HepG2 (cell line): ENCODE results near the gene CFAP46. TPM values are rescaled to one million over a fixed set of nuclear protein-coding genes. Genes with fewer than 3 reads are reported as not detected.

Source experiments
- ATAC-seq: fragments of 200-7000 bp; cut with Tn5 transposase; 3 replicates; pipeline ENCODE4 v1.9.1; 2020; ENCODE audit warnings: mild to moderate bottlenecking, moderate library complexity
- BruUV-seq: library from RNA; stranded (reverse); fragments of 400-500 nt; replicated peaks from 2 replicates; lab custom pipeline; 2021; lab: Mats Ljungman, UMichigan
- CTCF ChIA-PET: fragments of 300-600 bp; formaldehyde crosslinking; extraction: SDS; loops from one replicate; lab custom pipeline; 2021; ENCODE audit warnings: low total read pairs, inconsistent platforms, low intra/inter-chr PET ratio; lab: Yijun Ruan, JAX
- POLR2A ChIA-PET: fragments of 350-600 bp; sonication (Branson Sonifier 250); formaldehyde crosslinking; loops from one replicate; lab custom pipeline; 2020; ENCODE audit warnings: antibody characterized with exemption, inconsistent platforms; lab: Yijun Ruan, JAX
- DNase-seq: peaks from one replicate; pipeline ENCODE4 v3.0.0-alpha.2; 2015; ENCODE audit warnings: low spot score
- FAIRE-seq: peaks from 3 replicates; lab custom pipeline; 2011; peaks lifted over from hg19 to GRCh38; lab: Jason Lieb, UNC
- H2AFZ ChIP-seq: one replicate; pipeline ENCODE4 v1.6.1; 2011; ENCODE audit warnings: low read length, inconsistent platforms
- H3K27ac ChIP-seq: fragments of 300-600 bp; 3 replicates; pipeline ENCODE4 v1.8.0; 2011; ENCODE audit warnings: mixed run types, mild to moderate bottlenecking, mixed read lengths, low read length, inconsistent platforms; ENCODE audit not compliant: insufficient read depth; ENCODE audit errors: extremely low read length
- H3K27me3 ChIP-seq, 2 experiments: fragments of 200-600 bp in 1 of 2; 2 replicates in 1 of 2; 3 replicates in 1 of 2; pipeline versions ENCODE4 v1.6.0 to v1.8.0; 2011; ENCODE audit warnings: low read length in 2 of 2, mild to moderate bottlenecking in 2 of 2, moderate library complexity in 2 of 2, inconsistent platforms in 1 of 2; ENCODE audit not compliant: insufficient read depth in 2 of 2, control insufficient read depth in 1 of 2
- H3K36me3 ChIP-seq, 2 experiments: fragments of 200-600 bp in 1 of 2; replicated peaks in 1 of 2; 2 replicates in 1 of 2; 3 replicates in 1 of 2; pipeline versions ENCODE4 v1.5.1 to v1.8.0; 2011; ENCODE audit warnings: low read length in 2 of 2, inconsistent platforms in 1 of 2; ENCODE audit not compliant: insufficient read depth in 2 of 2, control insufficient read depth in 1 of 2
- H3K4me1 ChIP-seq: 2 replicates; pipeline ENCODE4 v1.5.1; 2012; ENCODE audit warnings: low read length, inconsistent platforms; ENCODE audit not compliant: insufficient read depth
- H3K4me2 ChIP-seq: 2 replicates; pipeline ENCODE4 v1.6.0; 2011; ENCODE audit warnings: low read depth, low read length, inconsistent platforms
- H3K4me3 ChIP-seq, 3 experiments: fragments of 200-600 bp in 1 of 3; sonication (generic), shearing (Covaris generic) in 1 of 3; replicated peaks in 1 of 3; 2 replicates each; pipeline ENCODE4 v1.5.1; 2011 to 2016; ENCODE audit warnings: low read length in 3 of 3, inconsistent platforms in 2 of 3, low read depth in 2 of 3, mild to moderate bottlenecking in 2 of 3, control low read depth in 1 of 3, mixed read lengths in 1 of 3; ENCODE audit not compliant: insufficient read depth in 1 of 3
- H3K79me2 ChIP-seq: one replicate; pipeline ENCODE4 v1.6.1; 2011; ENCODE audit warnings: low read length, inconsistent platforms; ENCODE audit not compliant: insufficient read depth
- H3K9ac ChIP-seq: 2 replicates; pipeline ENCODE4 v1.6.0; 2011; ENCODE audit warnings: mild to moderate bottlenecking, low read depth, low read length, inconsistent platforms; ENCODE audit not compliant: insufficient read depth
- H3K9me3 ChIP-seq: 2 replicates; pipeline ENCODE4 v1.5.1; 2012; ENCODE audit warnings: mild to moderate bottlenecking, low read length
- H4K20me1 ChIP-seq: 2 replicates; pipeline ENCODE4 v1.6.0; 2011; ENCODE audit warnings: inconsistent platforms, mild to moderate bottlenecking, low read length, moderate library complexity; ENCODE audit not compliant: insufficient read depth
- RFX1 ChIP-seq: fragments of 450-650 bp; IDR thresholded peaks from 2 replicates; pipeline ENCODE4 v1.6.1; 2017
- YY1 ChIP-seq: IDR thresholded peaks from 2 replicates; pipeline ENCODE4 v1.6.1; 2011; ENCODE audit warnings: low read length, low read depth, moderate library complexity, mild to moderate bottlenecking; ENCODE audit not compliant: insufficient read depth, insufficient replicate concordance
- ZBTB1 ChIP-seq: sonication (generic); formaldehyde crosslinking; IDR thresholded peaks from 2 replicates; pipeline ENCODE4 v1.4.0; 2020; ENCODE audit warnings: missing genetic modification reagents, borderline replicate concordance
- ZNF282 ChIP-seq: fragments of 450-650 bp; IDR thresholded peaks from 2 replicates; pipeline ENCODE4 v1.6.1; 2018; ENCODE audit not compliant: partially characterized antibody
- WGBS: methylation state at CpG from one replicate; pipeline ENCODE4 v1.1.6; 2017; ENCODE audit warnings: low lambda C conversion rate; 5-methylcytosine and 5-hydroxymethylcytosine counted together
- in situ Hi-C: cut with HindIII; loops from 2 replicates; pipeline ENCODE4 v1.10.0; 2017; ENCODE audit warnings: low pct_unique_long_range_greater_than_20kb; ENCODE audit not compliant: extremely low pct_ligation_motif_present
- intact Hi-C: fragments of 100-400 bp; cut with micrococcal nuclease; formaldehyde crosslinking; loops from one replicate; pipeline ENCODE4 v1.10.0; 2022; ENCODE audit not compliant: unreplicated experiment
- polyA plus RNA-seq, 8 experiments: library from polyadenylated mRNA; depleted of rRNA in 3 of 8; stranded (reverse) in 7 of 8; unstranded in 1 of 8; fragments of >200 nt; fragmentation: Illumina TruSeq in 4 of 8; extraction: Trizol in 4 of 8; gene quantifications; 2 replicates each; pipeline versions ENCODE4 v1.2.1 to v1.2.3, GENCODE V29; 2011 to 2016; ENCODE audit warnings: low read depth in 4 of 8, missing spikeins in 1 of 8, mixed read lengths in 1 of 8; ENCODE audit not compliant: insufficient read depth in 1 of 8
- total RNA-seq, 5 experiments: library from RNA; depleted of rRNA; stranded (reverse); fragments of >200 nt; fragmentation: Illumina TruSeq; extraction: Trizol; gene quantifications; 2 replicates each; pipeline ENCODE4 v1.2.3, GENCODE V29; 2016; ENCODE audit warnings: low read depth in 1 of 5
- TF ChIP-seq, protein P1 (sequence below): sonication (generic); formaldehyde crosslinking; IDR thresholded peaks from 2 replicates; pipeline ENCODE4 v1.4.0; 2020; ENCODE audit warnings: mild to moderate bottlenecking, missing genetic modification reagents, borderline replicate concordance
- TF ChIP-seq, protein P2 (sequence below): sonication (generic); IDR thresholded peaks from 2 replicates; pipeline ENCODE4 v1.6.1; 2016; ENCODE audit warnings: low read depth, borderline replicate concordance
- TF ChIP-seq, protein P3 (sequence below), 2 experiments: sonication (generic) in 1 of 2; formaldehyde crosslinking in 1 of 2; IDR thresholded peaks; 2 replicates each; pipeline versions ENCODE4 v1.4.0 to v1.6.1; 2016 to 2020; ENCODE audit warnings: borderline replicate concordance in 1 of 2, low read depth in 1 of 2, mild to moderate bottlenecking in 1 of 2, missing genetic modification reagents in 1 of 2
- TF ChIP-seq, protein P4 (sequence below): fragments of 450-650 bp; IDR thresholded peaks from 2 replicates; pipeline ENCODE4 v1.6.1; 2016

CFAP46 gene
- total and polyA plus RNA-seq, 2 of the 13 experiments (the other 11 are each of a cell fraction or from before 2014, with no cell fraction given), result 0.24 to 0.84 TPM

DNA sequence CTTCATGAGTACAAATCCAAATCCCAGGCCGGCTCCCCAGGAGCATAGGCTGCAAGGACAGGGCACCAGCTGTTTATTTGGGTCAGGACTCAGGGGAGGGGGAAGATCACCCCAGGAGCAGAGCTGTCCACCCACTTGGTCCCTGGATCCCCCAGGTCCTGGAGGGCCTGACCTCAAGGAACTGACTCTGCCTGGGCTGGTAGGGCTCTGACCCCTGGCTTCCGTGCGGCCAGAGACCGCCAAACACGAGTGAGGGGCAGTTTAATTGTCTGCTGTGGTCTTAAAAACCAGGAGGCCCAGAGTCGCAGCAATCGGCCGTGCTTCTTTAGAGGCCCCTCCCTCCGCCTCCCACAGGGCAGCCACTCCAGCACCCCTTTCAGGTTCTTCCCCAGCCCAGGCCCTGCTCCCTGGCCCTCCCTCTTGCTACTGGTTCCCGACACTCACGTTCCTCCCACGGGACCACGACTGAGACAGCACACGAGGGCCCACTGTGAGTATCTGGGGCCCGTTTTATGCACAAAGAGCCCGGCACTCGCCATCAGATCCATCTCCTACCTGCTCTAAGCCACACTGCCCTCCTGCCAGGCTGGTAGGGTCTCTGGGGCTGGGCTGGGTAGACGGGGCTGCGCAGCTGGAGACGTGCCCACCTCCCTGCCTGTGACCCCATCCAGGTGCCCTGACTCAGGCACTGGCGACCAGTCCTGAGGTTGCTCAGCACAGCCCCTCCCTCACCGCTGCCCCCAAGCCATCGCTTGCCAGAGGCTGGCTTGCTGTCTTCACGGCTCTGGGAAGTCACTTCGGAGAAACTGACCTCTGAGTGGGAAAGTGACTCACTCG is 30.0 kb upstream of the CFAP46 start (continued):
- TF ChIP-seq, protein P1, sequence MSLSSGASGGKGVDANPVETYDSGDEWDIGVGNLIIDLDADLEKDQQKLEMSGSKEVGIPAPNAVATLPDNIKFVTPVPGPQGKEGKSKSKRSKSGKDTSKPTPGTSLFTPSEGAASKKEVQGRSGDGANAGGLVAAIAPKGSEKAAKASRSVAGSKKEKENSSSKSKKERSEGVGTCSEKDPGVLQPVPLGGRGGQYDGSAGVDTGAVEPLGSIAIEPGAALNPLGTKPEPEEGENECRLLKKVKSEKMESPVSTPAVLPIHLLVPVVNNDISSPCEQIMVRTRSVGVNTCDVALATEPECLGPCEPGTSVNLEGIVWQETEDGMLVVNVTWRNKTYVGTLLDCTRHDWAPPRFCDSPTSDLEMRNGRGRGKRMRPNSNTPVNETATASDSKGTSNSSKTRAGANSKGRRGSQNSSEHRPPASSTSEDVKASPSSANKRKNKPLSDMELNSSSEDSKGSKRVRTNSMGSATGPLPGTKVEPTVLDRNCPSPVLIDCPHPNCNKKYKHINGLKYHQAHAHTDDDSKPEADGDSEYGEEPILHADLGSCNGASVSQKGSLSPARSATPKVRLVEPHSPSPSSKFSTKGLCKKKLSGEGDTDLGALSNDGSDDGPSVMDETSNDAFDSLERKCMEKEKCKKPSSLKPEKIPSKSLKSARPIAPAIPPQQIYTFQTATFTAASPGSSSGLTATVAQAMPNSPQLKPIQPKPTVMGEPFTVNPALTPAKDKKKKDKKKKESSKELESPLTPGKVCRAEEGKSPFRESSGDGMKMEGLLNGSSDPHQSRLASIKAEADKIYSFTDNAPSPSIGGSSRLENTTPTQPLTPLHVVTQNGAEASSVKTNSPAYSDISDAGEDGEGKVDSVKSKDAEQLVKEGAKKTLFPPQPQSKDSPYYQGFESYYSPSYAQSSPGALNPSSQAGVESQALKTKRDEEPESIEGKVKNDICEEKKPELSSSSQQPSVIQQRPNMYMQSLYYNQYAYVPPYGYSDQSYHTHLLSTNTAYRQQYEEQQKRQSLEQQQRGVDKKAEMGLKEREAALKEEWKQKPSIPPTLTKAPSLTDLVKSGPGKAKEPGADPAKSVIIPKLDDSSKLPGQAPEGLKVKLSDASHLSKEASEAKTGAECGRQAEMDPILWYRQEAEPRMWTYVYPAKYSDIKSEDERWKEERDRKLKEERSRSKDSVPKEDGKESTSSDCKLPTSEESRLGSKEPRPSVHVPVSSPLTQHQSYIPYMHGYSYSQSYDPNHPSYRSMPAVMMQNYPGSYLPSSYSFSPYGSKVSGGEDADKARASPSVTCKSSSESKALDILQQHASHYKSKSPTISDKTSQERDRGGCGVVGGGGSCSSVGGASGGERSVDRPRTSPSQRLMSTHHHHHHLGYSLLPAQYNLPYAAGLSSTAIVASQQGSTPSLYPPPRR, result no peak
- TF ChIP-seq, protein P2, sequence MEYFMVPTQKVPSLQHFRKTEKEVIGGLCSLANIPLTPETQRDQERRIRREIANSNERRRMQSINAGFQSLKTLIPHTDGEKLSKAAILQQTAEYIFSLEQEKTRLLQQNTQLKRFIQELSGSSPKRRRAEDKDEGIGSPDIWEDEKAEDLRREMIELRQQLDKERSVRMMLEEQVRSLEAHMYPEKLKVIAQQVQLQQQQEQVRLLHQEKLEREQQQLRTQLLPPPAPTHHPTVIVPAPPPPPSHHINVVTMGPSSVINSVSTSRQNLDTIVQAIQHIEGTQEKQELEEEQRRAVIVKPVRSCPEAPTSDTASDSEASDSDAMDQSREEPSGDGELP, result no peak
- no peak for TF ChIP-seq ZBTB1 (CRISPR knock-in tag)

DNA sequence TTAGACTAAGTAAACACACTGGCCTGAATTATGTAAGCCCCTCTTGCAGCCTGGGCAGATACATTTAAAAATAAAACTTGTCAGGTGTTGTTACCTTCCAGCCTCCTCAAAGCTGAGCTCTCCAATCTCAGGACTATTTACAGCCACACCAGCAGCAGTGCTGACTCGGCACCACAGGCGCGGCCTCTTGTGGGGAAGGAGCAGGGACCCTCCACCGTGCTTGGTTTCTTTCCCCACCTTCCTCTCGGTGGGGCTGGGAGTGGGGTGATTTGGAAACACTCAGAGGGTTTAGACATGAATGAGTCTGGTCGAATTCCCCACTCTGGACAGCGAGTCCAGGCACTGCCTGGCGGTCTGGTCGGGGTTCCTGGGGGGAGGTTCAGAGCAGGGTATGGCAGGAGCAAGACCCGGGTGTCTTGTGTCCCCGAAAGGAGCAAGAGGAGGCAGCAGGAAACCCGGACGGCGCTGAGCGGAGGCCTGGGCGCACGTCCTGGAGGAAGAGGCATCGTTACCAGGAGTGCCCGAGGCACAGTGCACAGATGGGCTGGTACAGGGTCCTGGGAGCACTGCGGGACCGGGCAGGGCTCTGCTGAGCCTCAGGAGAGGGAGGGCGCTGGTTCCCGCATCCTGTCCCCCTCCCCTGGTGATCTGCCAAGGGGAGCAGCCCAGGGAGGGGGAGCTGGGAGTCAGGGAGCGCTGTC is 29.2 kb upstream of the CFAP46 start:
- POLR2A ChIA-PET, result no interaction called here
- TF ChIP-seq ZNF282 (no peak), RFX1 (no peak), YY1 (no peak)
- TF ChIP-seq, protein P3, sequence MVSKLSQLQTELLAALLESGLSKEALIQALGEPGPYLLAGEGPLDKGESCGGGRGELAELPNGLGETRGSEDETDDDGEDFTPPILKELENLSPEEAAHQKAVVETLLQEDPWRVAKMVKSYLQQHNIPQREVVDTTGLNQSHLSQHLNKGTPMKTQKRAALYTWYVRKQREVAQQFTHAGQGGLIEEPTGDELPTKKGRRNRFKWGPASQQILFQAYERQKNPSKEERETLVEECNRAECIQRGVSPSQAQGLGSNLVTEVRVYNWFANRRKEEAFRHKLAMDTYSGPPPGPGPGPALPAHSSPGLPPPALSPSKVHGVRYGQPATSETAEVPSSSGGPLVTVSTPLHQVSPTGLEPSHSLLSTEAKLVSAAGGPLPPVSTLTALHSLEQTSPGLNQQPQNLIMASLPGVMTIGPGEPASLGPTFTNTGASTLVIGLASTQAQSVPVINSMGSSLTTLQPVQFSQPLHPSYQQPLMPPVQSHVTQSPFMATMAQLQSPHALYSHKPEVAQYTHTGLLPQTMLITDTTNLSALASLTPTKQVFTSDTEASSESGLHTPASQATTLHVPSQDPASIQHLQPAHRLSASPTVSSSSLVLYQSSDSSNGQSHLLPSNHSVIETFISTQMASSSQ (IDR thresholded peaks at IDR 0.05; ENCODE audit: low read depth), result no peak
- TF ChIP-seq, protein P3 (CRISPR knock-in tag; IDR thresholded peaks at IDR 0.05; ENCODE audit: borderline replicate concordance), result no peak
- TF ChIP-seq, protein P4, sequence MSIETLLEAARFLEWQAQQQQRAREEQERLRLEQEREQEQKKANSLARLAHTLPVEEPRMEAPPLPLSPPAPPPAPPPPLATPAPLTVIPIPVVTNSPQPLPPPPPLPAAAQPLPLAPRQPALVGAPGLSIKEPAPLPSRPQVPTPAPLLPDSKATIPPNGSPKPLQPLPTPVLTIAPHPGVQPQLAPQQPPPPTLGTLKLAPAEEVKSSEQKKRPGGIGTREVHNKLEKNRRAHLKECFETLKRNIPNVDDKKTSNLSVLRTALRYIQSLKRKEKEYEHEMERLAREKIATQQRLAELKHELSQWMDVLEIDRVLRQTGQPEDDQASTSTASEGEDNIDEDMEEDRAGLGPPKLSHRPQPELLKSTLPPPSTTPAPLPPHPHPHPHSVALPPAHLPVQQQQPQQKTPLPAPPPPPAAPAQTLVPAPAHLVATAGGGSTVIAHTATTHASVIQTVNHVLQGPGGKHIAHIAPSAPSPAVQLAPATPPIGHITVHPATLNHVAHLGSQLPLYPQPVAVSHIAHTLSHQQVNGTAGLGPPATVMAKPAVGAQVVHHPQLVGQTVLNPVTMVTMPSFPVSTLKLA, result no peak

More for the DNA sequence above, 29.2 kb upstream of the CFAP46 start:
- DNase-seq (no peak), FAIRE-seq (no peak), ATAC-seq (no peak; the same call in 2 of the 3 replicates)
- Histone ChIP-seq H4K20me1 (no peaks in the 10 kb centered on the region), H3K9me3 (no peaks in the 10 kb centered on the region), H3K4me2 (no peak overlapping the region), H3K9ac (no peak overlapping the region), H3K4me1 (no peaks in the 10 kb centered on the region), H2AFZ (no peak overlapping the region), H3K27me3 (peaks cover 36 to 77% of the 10 kb centered on the region in 2 experiments), H3K27ac (no peak overlapping the region), H3K36me3 (no peaks in the 10 kb centered on the region), H3K4me3 (no peak overlapping the region), H3K79me2 (no peaks in the 10 kb centered on the region)
- in situ Hi-C loops (no loop called here), intact Hi-C loops (no loop called here)
- BruUV-seq, result no TSS peak
- CTCF ChIA-PET, result no interaction called here
- WGBS, result 24% methylated on average over 15 of the region's 24 CpGs
